Stimulated activated CD4-positive, alpha-beta T cell treated with anti-CD3 and anti-CD28 coated beads, Interleukin-1b, Interleukin-23, amount 100 ng/mL, for 4 hours (primary cell): ENCODE measurements around the gene KIFC3.
A peak's percentile ranks its signal among the peaks of the same experiment; 100 is the strongest.
"Not testable (repeated sequence)": the region's sequence is repeated elsewhere in the genome, so short reads cannot be mapped to it uniquely, and the experiment has no call there.

Experiments used
- DNase-seq, 2 donors: peaks; one replicate each; pipeline ENCODE4 v3.0.0-alpha.2; 2020; ENCODE audit warnings: low read depth in 2 of 2

KIFC3 gene

DNA sequence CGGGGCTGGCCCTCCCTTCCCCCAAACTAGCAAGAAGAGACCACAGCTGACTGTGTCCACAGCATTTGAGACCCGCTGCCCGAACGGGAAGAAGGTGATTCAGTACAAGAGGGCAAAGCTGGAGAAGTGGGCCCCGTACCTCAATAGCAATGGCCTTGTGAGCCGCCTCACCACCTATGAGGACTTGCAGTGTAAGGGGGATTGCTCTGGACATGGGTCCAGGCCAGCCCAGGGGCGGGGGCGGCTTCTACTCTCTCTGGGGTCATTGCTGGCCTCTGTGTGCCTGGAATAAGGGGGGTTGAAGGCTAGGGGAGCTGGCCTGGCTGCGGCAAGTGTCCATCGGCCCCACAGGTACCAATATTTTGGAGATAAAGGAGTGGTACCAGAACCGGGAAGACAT, 79.6 kb downstream of the KIFC3 start:
- DNase-seq, result no peak

DNA sequence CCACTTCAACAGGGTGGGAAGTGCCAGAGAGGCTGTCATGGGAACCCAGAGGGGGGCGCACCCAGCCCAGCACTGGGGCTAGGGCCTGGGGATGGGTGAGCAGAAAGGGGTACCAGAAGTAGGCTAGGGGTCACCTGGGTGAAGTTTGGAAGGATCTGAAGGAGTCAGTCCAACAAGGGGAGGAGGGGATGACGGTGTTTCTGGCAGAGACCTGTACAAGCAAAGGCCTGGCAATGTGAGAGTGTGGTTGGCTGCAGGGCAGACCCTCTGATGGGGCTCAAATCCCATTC, 80.1 kb downstream of the KIFC3 start:
- no peak for DNase-seq

DNA sequence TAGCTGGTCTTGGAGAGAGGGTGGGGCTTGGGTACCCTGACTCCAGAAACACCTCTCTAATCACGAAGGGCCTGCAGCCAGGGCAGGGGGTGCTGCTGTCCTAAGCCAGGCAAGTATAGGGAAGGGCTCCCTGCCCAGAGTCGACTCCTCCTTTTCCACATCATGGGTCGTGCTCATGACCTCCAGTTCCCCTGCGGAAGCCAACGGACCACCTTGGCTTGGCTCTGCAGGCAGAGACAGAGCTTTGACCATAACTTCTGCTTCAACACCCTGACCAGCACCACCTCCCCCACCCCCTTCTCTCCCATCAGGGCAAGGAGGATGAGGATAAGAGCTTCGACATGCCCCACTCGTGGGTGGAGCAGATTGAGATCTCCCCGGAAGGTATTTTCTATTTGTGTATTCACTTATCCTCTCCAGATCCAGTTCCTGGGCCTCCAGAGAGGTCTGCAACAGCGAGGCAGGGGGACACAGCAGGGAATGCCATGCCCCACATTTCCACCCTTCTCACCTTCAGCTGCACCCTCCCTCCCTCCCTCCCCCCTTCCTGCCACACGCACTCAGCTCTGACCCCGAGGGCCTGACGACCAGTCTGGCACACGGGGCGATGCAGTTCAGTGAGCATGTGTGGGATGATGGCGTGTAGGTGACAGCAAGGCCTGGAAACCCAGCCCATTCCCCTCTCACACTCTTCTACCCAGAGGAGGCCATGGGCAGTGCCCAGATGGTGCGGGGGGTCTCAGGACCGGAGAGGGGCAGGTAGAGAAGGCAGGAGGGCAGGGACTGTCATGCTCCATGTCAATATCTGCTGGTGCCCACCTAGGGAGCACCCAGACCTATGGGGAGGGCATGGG, 80.7 kb downstream of the KIFC3 start:
- no peak for DNase-seq

DNA sequence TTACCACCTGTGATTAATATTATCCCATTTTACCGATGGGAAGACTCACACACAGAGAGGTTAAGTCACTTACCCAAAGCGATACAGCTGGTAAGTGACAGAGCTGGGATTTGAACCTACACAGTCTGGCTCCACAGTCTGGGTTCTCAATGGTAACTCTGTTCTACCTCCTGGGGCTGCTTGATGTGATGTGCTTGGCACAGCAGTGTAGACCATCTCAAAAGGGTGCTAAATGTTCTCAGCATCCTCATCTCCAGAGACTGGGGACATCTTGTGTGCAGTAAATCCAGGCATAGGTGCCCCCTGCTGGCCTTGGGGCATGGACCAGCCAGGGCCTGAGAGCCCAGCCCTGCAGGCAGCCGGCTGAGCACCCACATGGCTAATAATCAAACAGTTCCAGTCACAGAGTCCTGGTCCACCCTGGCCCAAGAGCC, 82.1 kb downstream of the KIFC3 start:
- DNase-seq, result peak in 1 of 2 donors; percentile 27

DNA sequence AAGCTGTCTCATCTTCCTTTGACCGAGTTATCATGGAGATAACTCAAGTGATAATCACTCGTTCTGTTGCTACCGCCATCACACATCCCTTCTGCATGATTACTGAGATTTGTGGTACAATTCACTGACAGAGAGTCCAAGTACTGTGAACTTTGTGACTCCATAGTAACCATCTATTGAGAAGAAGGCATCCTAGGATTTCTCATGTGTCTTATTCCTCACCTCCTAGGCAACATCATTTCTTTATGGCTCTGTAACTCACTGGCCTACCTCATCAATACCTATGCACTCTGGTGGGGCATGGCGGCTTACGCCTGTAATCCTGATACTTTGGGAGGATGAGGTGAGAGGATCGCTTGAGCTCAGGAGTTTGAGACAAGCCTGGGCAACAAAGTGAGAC, 88.2 kb downstream of the KIFC3 start:
- DNase-seq, result no peak

DNA sequence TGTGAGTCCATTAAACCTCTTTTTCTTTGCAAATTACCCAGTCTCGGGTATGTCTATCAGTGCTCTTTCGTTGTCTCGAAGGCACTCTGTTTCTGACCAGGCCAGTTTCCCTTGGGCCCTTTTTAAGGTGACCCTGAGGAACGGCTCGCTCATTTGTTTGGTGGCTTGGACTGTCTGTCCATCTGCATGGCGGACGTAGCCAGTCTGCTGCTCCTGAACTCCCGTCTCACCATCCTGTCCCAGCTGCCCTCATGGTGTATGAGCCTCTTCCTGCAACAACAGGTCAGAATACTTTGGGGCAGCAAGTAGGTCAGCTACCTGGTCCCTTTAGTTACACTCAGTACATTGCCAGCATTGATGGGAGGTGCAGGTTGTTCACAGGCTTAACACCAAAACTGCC, 88.7 kb downstream of the KIFC3 start:
- no peak for DNase-seq

DNA sequence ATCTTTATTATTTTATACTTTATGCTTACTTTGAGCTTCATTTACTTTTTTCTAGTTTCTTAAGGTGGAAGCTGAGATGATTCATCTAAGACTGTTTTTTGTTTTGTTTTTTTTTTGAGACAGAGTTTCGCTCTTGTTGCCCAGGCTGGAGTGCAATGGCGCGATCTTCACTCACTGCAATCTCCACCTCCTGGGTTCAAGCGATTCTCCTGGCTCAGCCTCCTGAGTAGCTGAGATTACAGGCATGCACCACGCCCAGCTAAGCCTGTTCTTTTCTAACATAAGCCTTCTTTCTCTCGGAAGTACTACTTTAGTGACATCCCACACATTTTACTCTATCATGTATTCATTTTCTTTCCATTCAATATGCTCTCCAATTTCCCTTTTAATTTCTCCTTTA, 89.7 kb downstream of the KIFC3 start:
- DNase-seq, result not testable (repeated sequence)

DNA sequence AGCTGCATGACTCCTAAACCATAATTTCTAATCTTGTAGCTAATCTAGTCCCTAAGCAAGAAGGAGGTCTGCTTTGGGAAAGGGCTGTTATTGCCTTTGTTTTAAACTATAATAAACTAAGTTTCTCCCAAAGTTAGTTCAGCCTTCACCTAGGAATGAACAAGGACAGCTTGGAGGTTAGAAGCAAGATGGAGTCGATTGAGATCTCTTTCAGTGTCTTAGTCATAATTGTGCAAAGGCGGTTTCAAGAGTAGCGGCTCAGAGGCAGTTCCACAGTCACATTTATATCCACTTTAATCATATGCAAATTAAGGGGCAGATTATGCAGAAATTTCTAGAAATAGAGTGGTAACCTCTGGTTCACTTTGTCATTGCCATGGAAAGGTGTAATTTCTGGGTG, 90.3 kb downstream of the KIFC3 start:
- DNase-seq, result no peak

DNA sequence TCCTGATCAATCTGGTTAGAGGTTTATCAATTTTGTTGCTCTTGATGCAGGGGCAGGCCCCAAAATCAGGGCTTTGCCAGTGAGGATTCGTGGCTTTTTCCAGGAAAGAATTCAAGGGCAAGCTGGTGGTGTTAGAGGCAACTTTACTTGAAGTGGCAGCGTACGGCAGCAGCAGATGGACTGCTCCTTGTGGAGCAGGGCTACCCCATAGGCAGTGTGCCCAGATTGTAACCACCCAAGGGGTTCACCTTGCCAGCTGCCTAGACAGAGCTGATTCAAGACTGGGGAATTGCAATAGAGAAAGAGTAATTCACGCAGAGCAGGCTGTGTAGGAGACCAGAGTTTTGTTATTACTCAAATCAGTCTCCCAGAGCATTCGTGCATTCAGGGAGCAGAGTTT, 90.9 kb downstream of the KIFC3 start:
- DNase-seq, result no peak

DNA sequence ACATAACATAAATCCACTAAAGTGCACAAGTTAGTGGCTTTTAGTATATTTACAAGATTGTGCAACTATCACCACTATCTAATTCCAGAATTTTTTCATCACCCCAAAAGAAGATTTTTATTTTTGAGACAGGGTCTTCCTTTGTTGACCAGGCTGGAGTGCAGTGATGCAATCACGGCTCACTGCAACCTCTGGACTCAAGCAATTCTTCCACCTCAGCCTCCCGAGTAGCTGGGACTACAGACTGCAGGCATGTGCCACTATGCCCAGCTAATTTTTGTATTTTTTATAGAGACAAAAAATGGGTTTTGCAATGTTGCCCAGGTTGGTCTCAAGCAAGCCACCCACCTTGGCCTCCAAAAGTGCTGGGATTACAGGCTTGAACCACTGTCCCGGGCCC, 92.6 kb downstream of the KIFC3 start:
- DNase-seq, result no peak
